WERI-Rb-1 (cell line): ENCODE results near the gene ANAPC4.

Experiments
- DNase-seq: peaks from one replicate; pipeline ENCODE4 v3.0.0-alpha.2; 2020
- H3K27ac ChIP-seq: fragments of 250-450 bp; sonication (Bioruptor Pico); 2 replicates; pipeline ENCODE4 v1.5.1; 2020; ENCODE audit warnings: mild to moderate bottlenecking, moderate library complexity
- H3K27me3 ChIP-seq: fragments of 250-450 bp; sonication (Bioruptor Pico); 2 replicates; pipeline ENCODE4 v1.5.1; 2021; ENCODE audit warnings: mild to moderate bottlenecking, low read depth, moderate library complexity; ENCODE audit not compliant: insufficient read depth, severe bottlenecking
- H3K36me3 ChIP-seq: fragments of 250-450 bp; sonication (Bioruptor Pico); 2 replicates; pipeline ENCODE4 v1.5.1; 2020; ENCODE audit warnings: mild to moderate bottlenecking, moderate library complexity
- H3K4me3 ChIP-seq: 2 replicates; pipeline ENCODE4 v1.5.1; 2011; ENCODE audit warnings: low read depth, mild to moderate bottlenecking, control low read depth, low read length
- H3K9me3 ChIP-seq: fragments of 250-450 bp; sonication (Bioruptor Pico); 2 replicates; pipeline ENCODE4 v1.5.1; 2021; ENCODE audit warnings: mild to moderate bottlenecking, moderate library complexity; ENCODE audit not compliant: severe bottlenecking
- TF ChIP-seq, protein P1 (sequence below): IDR thresholded peaks from 2 replicates; pipeline ENCODE4 v1.5.1; 2011; ENCODE audit warnings: low read depth, mild to moderate bottlenecking, control low read depth, inconsistent platforms, low read length

ANAPC4 gene

DNA sequence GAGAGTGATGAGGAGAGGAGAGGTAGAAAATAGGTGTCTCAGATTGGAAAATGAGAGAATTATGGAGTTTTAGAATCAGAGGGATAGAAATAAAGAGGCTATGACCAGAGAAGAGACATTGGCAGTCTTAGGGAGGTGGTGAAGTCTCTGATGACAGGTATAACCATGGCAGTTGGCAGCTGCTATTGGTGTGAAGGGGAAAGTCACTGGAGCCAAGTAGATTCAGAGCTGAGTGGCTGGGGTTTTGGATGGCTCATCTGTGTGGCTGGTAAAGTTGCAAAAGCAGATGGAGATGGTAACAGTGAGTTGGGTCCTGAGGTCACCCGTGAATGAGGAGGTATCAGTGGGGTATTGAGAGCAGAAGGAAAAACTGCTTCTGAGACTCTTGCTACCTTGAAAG, 46.5 kb downstream of the ANAPC4 start:
- no peak overlapping the region for H3K4me3 ChIP-seq
- peaks cover 2% of the 10 kb centered on the region for H3K36me3 ChIP-seq
- no peak for DNase-seq
- no peaks in the 10 kb centered on the region for H3K27me3 ChIP-seq
- H3K9me3 ChIP-seq = no peaks in the 10 kb centered on the region
- no peak overlapping the region for H3K27ac ChIP-seq
- TF ChIP-seq, protein P1, sequence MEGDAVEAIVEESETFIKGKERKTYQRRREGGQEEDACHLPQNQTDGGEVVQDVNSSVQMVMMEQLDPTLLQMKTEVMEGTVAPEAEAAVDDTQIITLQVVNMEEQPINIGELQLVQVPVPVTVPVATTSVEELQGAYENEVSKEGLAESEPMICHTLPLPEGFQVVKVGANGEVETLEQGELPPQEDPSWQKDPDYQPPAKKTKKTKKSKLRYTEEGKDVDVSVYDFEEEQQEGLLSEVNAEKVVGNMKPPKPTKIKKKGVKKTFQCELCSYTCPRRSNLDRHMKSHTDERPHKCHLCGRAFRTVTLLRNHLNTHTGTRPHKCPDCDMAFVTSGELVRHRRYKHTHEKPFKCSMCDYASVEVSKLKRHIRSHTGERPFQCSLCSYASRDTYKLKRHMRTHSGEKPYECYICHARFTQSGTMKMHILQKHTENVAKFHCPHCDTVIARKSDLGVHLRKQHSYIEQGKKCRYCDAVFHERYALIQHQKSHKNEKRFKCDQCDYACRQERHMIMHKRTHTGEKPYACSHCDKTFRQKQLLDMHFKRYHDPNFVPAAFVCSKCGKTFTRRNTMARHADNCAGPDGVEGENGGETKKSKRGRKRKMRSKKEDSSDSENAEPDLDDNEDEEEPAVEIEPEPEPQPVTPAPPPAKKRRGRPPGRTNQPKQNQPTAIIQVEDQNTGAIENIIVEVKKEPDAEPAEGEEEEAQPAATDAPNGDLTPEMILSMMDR = no peak

DNA sequence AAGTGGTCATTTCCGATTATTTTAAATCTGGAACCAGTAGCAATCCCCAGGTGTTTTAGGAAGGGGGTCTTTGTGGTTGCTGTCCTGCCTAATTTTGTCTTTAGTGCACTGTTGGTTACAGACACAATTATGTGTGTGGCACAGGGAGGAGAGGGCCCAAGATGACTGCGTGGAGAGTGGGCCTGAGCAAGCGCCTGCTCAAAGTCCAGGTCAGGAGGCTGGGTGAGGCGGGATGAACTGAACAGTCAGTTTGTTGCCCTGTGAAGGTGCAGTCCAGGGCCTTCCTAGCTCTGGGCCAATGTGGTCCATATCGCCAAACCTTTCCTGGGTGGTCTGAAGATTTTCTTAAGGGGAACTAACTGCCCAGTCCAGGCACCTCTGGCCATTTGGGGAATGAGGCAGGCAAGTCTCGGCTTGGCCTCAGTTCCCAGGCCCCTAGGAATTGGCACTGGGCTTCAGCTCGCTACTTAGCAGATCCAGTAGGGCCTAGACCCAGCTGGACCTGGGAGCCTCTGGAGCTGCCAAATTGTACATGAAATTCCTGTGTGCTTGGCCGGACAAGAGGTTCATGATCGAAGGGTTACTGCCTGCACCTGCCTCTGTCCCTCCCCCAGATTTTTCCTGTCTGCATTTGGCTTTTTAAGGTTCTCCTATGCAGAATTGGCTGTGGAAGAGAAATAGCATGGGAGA, 47.6 kb downstream of the ANAPC4 start:
- TF ChIP-seq, protein P1 = no peak
- Histone ChIP-seq H3K27me3 (no peaks in the 10 kb centered on the region), H3K9me3 (no peaks in the 10 kb centered on the region), H3K27ac (no peak overlapping the region), H3K36me3 (no peaks in the 10 kb centered on the region), H3K4me3 (no peak overlapping the region)
- DNase-seq = no peak

DNA sequence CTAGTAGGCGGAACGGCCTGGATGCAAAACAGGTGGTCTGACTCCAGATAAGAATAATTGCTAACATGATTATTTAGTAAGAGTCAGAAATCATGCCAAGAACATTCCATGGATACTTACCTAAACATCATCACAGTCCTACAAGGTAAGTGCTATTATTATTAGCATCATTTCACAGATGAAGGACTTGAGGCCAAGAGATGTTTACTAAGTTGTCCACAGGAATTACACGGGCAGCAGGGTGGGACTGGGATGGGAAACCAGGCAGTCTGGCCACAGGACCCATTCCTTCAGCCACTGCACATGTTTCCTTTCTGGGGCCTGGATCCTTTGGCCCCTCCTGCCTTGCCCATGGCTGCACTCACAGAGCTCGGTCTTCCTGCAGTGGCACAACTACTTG, 48.3 kb downstream of the ANAPC4 start:
- no peaks in the 10 kb centered on the region for H3K9me3 ChIP-seq
- H3K27me3 ChIP-seq = no peaks in the 10 kb centered on the region
- TF ChIP-seq, protein P1 = no peak
- no peak for DNase-seq
- H3K36me3 ChIP-seq = no peaks in the 10 kb centered on the region
- H3K4me3 ChIP-seq = no peak overlapping the region
- H3K27ac ChIP-seq = no peak overlapping the region

DNA sequence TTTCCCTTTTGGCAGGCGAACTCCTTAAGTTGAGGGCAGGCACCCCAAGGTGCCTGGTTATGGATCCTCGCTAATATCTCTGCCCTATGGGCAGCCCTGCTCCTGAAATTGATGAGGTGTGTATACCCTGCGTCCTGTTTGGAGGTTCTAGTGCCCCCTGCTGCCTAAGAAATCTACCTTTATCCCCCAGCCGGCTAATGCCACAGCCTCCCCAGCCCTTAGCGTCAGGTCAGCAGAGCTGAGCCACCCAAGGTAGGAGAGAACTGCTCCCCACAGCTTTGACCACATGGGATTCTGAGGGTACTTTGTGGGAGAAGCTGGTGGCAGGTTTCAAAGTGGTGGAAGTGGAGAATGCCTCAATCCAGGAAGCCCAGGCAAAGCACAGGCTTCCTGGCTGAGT, 50.8 kb downstream of the ANAPC4 start:
- H3K27me3 ChIP-seq = no peaks in the 10 kb centered on the region
- TF ChIP-seq, protein P1 = no peak
- H3K4me3 ChIP-seq = no peak overlapping the region
- H3K27ac ChIP-seq = no peak overlapping the region
- DNase-seq = no peak
- no peaks in the 10 kb centered on the region for H3K36me3 ChIP-seq
- H3K9me3 ChIP-seq = no peaks in the 10 kb centered on the region

DNA sequence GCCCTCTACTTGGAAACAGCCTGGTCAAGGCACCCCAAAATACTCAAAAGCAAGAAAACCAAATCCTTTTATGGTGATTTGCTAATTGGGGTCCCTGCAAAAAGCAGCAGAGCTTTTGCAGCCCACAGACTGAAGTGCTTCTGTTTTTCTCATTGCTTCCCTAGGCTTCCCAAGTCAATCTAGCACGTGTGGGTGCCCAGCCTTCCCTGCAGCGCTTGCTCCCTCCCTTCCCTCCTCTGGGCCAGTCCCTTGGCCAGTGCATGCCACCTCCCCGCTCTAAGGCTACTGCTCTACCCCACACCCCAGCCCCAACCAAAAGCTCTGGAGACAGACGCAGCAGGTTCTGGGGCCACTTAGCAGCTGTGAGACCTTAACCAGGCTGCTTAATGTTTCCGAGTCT, 53.6 kb downstream of the ANAPC4 start:
- DNase-seq = no peak
- Histone ChIP-seq H3K36me3 (no peaks in the 10 kb centered on the region), H3K27me3 (no peaks in the 10 kb centered on the region), H3K27ac (no peak overlapping the region), H3K4me3 (no peak overlapping the region), H3K9me3 (no peaks in the 10 kb centered on the region)
- TF ChIP-seq, protein P1 = no peak
